Panc1 (cell line): Measurements from ENCODE around the gene PIGP. TPM values are rescaled to one million over a fixed set of nuclear protein-coding genes. Genes with fewer than 3 reads are reported as not detected.

Experiments used
- ATAC-seq: fragments of 200-7000 bp; cut with Tn5 transposase; 2 replicates; pipeline ENCODE4 v1.9.1; 2020; ENCODE audit warnings: mild to moderate bottlenecking, moderate library complexity
- BruUV-seq: library from RNA; stranded (reverse); fragments of 400-500 nt; replicated peaks from 2 replicates; lab custom pipeline; 2021; lab: Mats Ljungman, UMichigan
- CTCF ChIA-PET: fragments of 300-600 bp; sonication (Branson Sonifier 250); formaldehyde crosslinking; loops from one replicate; lab custom pipeline; 2022; ENCODE audit warnings: antibody characterized with exemption; lab: Charles Lee
- POLR2A ChIA-PET: fragments of 300-600 bp; sonication (Branson Sonifier 250); formaldehyde crosslinking; loops from one replicate; lab custom pipeline; 2022; ENCODE audit warnings: antibody characterized with exemption; lab: Charles Lee
- DNase-seq: peaks from one replicate; pipeline ENCODE4 v3.0.0-alpha.2; 2010; ENCODE audit warnings: low read depth, low spot score
- H3K27ac ChIP-seq: 2 replicates; pipeline ENCODE4 v1.5.1; 2011; ENCODE audit warnings: mild to moderate bottlenecking, low read length, inconsistent platforms
- H3K27me3 ChIP-seq: fragments of 200-500 bp; sonication (Bioruptor generic); 2 replicates; pipeline ENCODE4 v1.6.0; 2014; ENCODE audit warnings: low read length, inconsistent platforms; ENCODE audit not compliant: control insufficient read depth, insufficient read depth
- H3K36me3 ChIP-seq: fragments of 200-500 bp; sonication (Bioruptor generic); 2 replicates; pipeline ENCODE4 v1.5.1; 2014; ENCODE audit warnings: inconsistent platforms, mild to moderate bottlenecking, low read length, moderate library complexity; ENCODE audit not compliant: control insufficient read depth, insufficient read depth
- H3K4me1 ChIP-seq: 2 replicates; pipeline ENCODE4 v1.5.1; 2011; ENCODE audit warnings: inconsistent platforms, mild to moderate bottlenecking, low read length, moderate library complexity; ENCODE audit not compliant: control insufficient read depth, insufficient read depth
- H3K4me3 ChIP-seq, 2 experiments: 2 replicates each; pipeline ENCODE4 v1.5.1; 2011 to 2012; ENCODE audit warnings: low read depth in 2 of 2, low read length in 2 of 2, mild to moderate bottlenecking in 2 of 2, inconsistent platforms in 1 of 2, moderate library complexity in 1 of 2
- H3K9me3 ChIP-seq: fragments of 200-500 bp; sonication (Bioruptor generic); 2 replicates; pipeline ENCODE4 v1.5.1; 2014; ENCODE audit warnings: low read depth, mild to moderate bottlenecking, inconsistent platforms, low read length, moderate library complexity; ENCODE audit not compliant: control insufficient read depth, insufficient read depth
- CTCF ChIP-seq: fragments of 450-650 bp; IDR thresholded peaks from 2 replicates; pipeline ENCODE4 v1.5.1; 2017; ENCODE audit warnings: mild to moderate bottlenecking
- POLR2AphosphoS5 ChIP-seq: IDR thresholded peaks from 2 replicates; pipeline ENCODE4 v1.6.1; 2012; ENCODE audit warnings: mild to moderate bottlenecking, low read depth, low read length, moderate library complexity
- REST ChIP-seq, 2 experiments: IDR thresholded peaks; 2 replicates each; pipeline ENCODE4 v1.6.1; 2011 to 2012; ENCODE audit warnings: low read depth in 2 of 2, control low read depth in 1 of 2, low read length in 1 of 2, mild to moderate bottlenecking in 1 of 2, moderate library complexity in 1 of 2; ENCODE audit not compliant: insufficient read depth in 1 of 2
- SIN3A ChIP-seq: IDR thresholded peaks from 2 replicates; pipeline ENCODE4 v1.6.1; 2012; ENCODE audit warnings: low read depth, mild to moderate bottlenecking, low read length, moderate library complexity, borderline replicate concordance; ENCODE audit not compliant: insufficient read depth
- TCF7L2 ChIP-seq: IDR thresholded peaks from 2 replicates; pipeline ENCODE4 v1.6.1; 2011; ENCODE audit warnings: mild to moderate bottlenecking, low read depth, low read length, inconsistent platforms
- in situ Hi-C: cut with HindIII; loops from 2 replicates; pipeline ENCODE4 v1.10.0; 2016; ENCODE audit warnings: low sequenced_read_pairs, low pct_unique_long_range_greater_than_20kb
- intact Hi-C: fragments of 100-400 bp; cut with micrococcal nuclease; formaldehyde crosslinking; loops from one replicate; pipeline ENCODE4 v1.10.0; 2022; ENCODE audit not compliant: unreplicated experiment
- total RNA-seq: library from RNA; stranded (reverse); gene quantifications from one replicate; pipeline ENCODE4 v1.2.1, GENCODE V29; 2021; ENCODE audit not compliant: unreplicated experiment

PIGP gene
- total RNA-seq, 1 experiment from 2014 or later, result 16.1 TPM

DNA sequence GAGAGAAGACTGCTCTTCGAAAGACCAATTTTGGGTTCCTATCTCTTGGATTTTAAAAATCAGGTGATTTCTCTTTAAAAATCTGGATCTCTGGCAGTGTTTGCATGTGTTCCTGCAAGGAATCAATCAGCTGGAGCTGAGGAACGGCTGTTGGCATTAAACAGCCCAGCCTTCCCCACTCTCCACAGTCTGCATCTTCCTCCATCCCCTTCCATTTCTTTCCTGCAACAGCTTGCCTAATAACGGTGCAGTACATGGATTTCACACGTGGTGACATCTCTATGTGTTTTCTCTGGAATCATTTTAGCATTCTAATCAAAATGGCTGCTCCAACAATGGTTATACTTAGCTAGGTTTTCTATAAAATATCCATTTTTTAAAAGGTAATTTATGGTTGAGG lies 46.4 kb downstream of the PIGP start:
- Histone ChIP-seq H3K27ac (no peak overlapping the region), H3K4me1 (no peaks in the 10 kb centered on the region), H3K36me3 (no peaks in the 10 kb centered on the region), H3K4me3 (no peak overlapping the region), H3K27me3 (no peaks in the 10 kb centered on the region), H3K9me3 (no peaks in the 10 kb centered on the region)
- CTCF ChIA-PET, result interaction anchor here (0.6 kb wide), 1 partner anchor 16 kb away, joined by 3 read pairs; no protein-coding TSS in a partner anchor
- DNase-seq (no peak), ATAC-seq (no peak)
- no TSS peak for BruUV-seq
- intact Hi-C loops, result no loop called here
- in situ Hi-C loops, result no loop called here
- TF ChIP-seq REST (IDR thresholded peaks at IDR 0.05; ENCODE audit: insufficient read depth in 1 of 2, low read depth in 2 of 2, low read length in 1 of 2) (no peak), CTCF (no peak), SIN3A (no peak), TCF7L2 (no peak), POLR2AphosphoS5 (no peak)
- POLR2A ChIA-PET, result interaction anchor here (0.7 kb wide), 1 partner anchor 47 kb away, joined by 3 read pairs; no protein-coding TSS in a partner anchor

DNA sequence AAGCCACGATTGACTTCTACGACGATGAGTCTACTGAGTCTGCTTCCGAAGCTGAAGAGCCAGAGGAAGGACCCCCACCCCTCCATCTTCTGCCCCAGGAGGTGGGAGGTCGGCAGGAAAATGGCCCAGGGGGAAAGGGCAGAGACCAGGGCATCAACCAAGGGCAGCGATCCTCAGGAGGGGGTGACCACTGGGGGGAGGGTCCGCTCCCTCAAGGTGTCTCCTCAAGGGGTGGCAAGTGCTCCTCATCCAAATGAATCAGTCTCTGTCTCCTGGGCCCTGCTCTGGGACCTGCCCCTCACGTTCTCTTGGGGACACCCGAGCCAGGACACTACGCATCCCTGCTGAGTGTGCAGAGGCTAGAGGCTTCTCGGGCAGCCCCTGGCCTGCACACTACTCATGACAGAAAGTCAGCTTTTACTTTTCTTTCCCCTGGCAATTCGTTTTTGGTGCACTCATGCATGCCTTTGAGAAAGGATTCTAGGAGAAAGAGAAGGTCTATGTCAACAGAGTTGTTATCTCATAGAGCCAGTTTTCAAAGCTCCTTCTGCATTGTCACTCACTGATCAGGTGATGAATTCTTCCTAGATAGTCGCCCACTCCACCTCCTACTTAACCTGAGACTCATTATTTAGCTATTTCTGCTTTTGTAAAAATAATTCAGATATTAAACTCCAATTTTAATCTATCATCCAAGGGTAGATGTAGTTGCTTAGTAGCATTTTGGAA lies 54.8 kb downstream of the PIGP start:
- DNase-seq (no peak), ATAC-seq (no peak)
- H3K4me1 ChIP-seq, result no peaks in the 10 kb centered on the region
- H3K27me3 ChIP-seq, result no peaks in the 10 kb centered on the region
- POLR2A ChIA-PET, result no interaction called here
- H3K36me3 ChIP-seq, result no peaks in the 10 kb centered on the region
- intact Hi-C loops, result loop anchor here (10.0 kb wide), 1 partner anchor 57 kb away; the partner anchor contains the start of genes PIGP and TTC3
- H3K9me3 ChIP-seq, result no peaks in the 10 kb centered on the region
- no peak overlapping the region for H3K27ac ChIP-seq
- BruUV-seq, result no TSS peak
- no peak for TF ChIP-seq CTCF
- TF ChIP-seq REST (IDR thresholded peaks at IDR 0.05; ENCODE audit: insufficient read depth in 1 of 2, low read depth in 2 of 2, low read length in 1 of 2), result no peak
- no peak for TF ChIP-seq SIN3A
- no peak for TF ChIP-seq TCF7L2
- TF ChIP-seq POLR2AphosphoS5, result no peak
- in situ Hi-C loops, result no loop called here
- CTCF ChIA-PET, result no interaction called here
- no peak overlapping the region for H3K4me3 ChIP-seq
